AG08396 (cell line): ENCODE results near the gene ESYT1.
"Not testable (repeated sequence)": the region's sequence is repeated elsewhere in the genome, so short reads cannot be mapped to it uniquely, and the experiment has no call there.

Experiments
- DNase-seq: peaks from one replicate; pipeline ENCODE4 v3.0.0; 2012; ENCODE audit warnings: low spot score, mixed read lengths

Gene ESYT1

DNA sequence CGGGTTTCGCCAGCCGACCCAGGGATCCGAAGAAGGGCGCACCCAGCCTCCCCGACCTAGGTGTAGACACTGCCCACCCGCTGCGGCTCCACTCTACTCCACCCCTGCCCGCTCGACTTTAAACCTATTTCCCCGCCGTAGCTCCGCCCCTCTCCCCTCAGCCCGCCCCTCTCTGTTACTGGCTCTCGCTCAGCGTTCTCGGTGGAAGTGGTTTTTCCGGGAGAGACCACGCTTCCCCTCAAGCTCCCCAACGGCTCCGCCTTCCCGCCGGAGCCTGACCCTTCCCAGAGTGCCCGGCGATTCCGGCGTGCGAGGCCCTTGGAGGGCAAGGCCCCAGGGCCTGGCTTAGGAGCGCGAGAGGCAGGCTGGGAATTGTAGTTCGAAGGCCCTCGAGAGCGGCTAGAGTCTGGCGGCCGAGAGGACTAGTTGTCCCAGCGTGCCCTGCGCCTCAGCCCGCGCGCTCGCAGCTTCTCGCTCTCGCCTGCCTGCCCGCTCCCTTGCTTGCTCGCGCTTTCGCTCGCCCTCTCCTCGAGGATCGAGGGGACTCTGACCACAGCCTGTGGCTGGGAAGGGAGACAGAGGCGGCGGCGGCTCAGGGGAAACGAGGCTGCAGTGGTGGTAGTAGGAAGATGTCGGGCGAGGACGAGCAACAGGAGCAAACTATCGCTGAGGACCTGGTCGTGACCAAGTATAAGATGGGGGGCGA, 23.8 kb upstream of the ESYT1 start, which contains the start of gene PA2G4:
Gene PA2G4, plus strand, starts transcription at position 451 of the 706 bp plus-strand sequence. Its CDS starts 179 bp downstream, at position 630.
- DNase-seq, result peak; percentile 95

DNA sequence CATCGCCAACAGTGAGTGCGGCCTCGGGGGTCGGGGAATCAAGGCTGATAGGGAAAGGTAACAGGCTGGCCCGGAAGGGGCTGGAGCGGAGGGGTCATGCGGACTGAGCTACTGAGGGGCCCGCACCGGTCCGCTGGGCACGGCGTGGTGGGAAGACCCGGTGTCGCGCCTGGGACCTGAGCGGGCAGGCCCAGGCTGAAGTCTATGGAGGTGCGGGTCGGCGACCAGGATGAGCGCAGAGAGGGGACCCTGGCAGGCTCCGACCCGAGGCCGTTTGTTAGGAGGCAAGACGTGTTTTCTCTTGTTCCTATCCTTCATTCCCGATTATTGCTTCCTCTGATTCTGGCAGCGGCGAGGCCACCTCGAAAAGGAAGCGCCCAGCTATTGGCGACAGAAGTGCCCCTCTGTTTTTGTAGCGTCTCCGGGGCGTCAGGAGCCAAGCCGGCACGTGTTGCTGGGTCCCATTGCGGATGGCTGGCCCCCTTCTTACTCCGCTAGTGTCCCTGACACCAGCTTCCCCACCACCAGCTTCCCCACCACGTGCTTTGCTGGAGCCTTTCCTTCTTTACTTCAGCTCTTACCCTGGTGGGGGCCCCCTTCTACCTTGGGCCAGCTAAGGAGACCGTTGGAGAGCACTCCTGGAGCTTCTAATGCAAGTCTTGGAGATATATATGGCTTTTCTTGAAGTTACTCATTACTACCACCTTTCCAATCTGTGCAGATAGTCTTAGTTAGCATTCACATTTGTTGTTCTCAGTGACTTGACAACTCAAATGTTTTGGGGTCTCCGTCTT, 23.1 kb upstream of the ESYT1 start:
- no peak for DNase-seq

GRCh38 chr12:56105609-56105902, 22.5 kb upstream of the ESYT1 start:
- DNase-seq, result no peak

DNA sequence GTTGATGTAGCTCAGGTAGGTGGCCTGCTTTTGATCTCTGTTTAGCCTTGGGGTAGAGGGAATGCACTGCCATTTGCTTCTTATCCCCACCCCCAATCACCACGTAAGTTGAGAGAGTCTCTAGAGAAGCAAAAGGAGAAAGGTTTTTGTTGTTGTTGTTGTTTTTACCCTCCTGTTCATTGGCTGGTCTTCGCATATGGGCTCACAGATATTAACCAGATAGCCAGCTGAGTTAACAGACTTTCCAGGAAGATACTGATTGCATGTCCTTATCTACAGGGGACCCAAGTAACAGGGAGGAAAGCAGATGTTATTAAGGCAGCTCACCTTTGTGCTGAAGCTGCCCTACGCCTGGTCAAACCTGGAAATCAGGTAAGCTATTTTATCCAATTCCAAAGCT, 20.8 kb upstream of the ESYT1 start:
- no peak for DNase-seq

- no peak for DNase-seq
These were observed 17.5 kb upstream of the ESYT1 start for GRCh38 chr12:56110571-56110970.

GRCh38 chr12:56114084-56114483, 14.0 kb upstream of the ESYT1 start:
- DNase-seq, result no peak

- no peak for DNase-seq
These were observed 12.7 kb upstream of the ESYT1 start for GRCh38 chr12:56115329-56115728.

DNA sequence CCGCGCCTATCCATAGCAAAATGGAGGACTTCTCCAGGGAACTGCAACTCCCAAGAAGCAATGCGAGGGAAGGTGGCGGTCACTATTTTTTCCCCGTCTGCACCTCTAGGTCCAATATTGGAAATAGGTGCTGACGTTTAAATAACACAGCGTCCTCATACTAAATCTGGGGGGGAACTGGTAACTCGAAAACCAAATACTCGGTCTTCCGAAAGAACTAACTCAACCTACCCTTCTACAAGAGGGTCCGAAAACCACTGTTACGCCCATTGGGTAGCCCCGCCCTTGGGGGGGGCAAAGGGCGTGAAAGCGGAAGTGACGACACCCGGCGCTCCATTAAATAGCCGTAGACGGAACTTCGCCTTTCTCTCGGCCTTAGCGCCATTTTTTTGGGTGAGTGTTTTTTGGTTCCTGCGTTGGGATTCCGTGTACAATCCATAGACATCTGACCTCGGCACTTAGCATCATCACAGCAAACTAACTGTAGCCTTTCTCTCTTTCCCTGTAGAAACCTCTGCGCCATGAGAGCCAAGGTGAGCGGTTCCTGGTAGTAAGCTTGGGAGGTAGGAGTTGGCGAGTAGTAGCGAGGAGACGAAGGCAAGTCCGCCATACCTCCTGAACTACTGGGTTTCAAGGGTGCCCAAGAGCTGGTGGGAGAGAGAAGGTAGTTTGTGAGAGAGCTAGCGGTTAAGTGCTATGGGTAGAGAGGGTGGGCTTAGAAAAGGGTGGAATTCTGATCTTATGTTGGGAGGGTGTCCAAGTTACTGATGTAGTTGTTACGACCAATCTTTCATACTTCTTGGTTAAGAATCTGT, 11.6 kb upstream of the ESYT1 start, which contains the start of gene RPL41:
Gene RPL41, plus strand, starts transcription at position 367 of the 815 bp plus-strand sequence.
- peak; percentile 83 for DNase-seq

GRCh38 chr12:56117082-56117706, 10.9 kb upstream of the ESYT1 start:
- not testable (repeated sequence) for DNase-seq

- peak; percentile 96 for DNase-seq
These were observed 10.0 kb upstream of the ESYT1 start, which contains the start of gene ZC3H10 for GRCh38 chr12:56117778-56118687. ZC3H10 (plus strand) TSS chr12:56118266; CDS start chr12:56120563, 2,297 bp downstream.

- DNase-seq, result no peak
These were observed 9.2 kb upstream of the ESYT1 start for GRCh38 chr12:56118688-56119357.

DNA sequence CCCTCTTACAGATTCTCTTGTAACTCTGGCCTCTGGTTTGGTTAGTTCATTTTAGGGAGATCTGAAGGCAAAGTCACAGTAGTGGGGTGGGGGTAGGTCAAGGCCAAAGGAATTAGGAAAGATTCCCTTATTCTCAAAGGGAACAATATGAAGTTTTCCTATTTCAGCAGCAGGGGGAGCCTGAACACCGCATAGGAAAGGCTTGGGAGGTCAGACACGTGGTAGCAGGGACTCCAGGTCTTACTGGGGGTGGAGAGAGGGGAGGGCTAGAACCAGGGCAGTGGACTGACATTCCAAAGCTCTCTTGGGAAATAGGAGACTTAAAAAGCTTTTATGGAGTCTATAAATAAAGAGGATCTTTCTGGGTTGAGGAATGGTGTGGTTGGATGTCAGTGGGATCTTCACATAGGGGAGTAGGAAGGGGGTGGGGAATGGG, 8.7 kb upstream of the ESYT1 start:
- DNase-seq, result peak; percentile 89

GRCh38 chr12:56120158-56120846, 7.8 kb upstream of the ESYT1 start:
- no peak for DNase-seq

- no peak for DNase-seq
These were observed 6.7 kb upstream of the ESYT1 start for GRCh38 chr12:56121204-56121870.

GRCh38 chr12:56122637-56123036, 5.4 kb upstream of the ESYT1 start:
- DNase-seq, result no peak

GRCh38 chr12:56124133-56124532, 3.9 kb upstream of the ESYT1 start:
- DNase-seq, result no peak

DNA sequence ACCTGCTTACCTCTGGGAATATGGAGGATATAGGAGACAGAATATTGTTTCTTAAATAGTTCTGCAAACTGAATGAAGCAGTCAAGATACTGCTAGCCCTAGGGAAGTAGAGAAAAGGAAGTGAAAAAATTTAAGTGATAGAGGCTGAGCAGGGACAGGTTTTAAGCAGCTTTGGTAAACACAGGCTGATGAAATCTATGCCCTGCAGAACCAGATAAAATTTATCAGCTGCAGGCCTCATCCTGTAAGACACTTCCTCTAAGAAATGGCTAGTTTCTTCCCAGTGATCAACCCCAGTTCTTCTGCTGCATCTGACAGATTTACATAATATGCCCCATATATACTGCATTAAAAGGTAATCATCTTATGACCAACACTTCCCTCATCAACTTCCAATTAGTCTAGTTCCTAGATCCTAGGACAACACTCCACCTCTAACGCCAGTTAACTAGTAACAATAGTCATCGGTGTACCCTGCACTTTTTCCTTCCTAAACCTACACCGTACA, 1.3 kb upstream of the ESYT1 start:
- no peak for DNase-seq

- DNase-seq, result no peak
These were observed 581 bp upstream of the ESYT1 start for GRCh38 chr12:56127485-56127887.

DNA sequence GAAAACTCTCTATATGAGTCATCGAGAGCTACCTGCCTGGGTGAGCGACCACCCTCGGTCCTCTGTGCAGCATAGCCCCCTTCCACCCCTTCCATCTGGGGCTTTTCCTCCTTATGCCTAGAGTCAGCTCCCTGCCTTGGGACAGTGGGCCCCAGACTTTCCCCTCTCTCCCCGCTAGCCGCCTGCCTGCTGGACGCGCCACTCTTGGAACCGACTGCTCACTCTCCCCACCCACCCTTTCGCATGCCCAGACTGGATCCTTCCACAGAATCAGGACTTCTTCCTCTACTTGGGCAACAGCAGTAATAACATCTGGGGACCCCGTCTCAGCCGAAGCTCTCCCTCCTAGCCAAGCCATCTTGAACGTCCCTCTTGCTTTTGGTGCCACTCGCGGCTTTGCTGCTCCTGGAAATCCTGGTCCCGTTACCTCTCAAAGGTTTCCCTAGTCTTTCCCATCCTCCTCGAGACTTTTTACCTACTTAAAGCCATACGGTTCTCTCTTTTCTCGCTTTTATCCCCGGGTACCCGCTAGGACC, 671 bp downstream of the ESYT1 start:
- peak; percentile 44 for DNase-seq
